ENCODE results near the gene ACIN1. TPM values are rescaled to one million over a fixed set of nuclear protein-coding genes. Genes with fewer than 3 reads are reported as not detected.

Gene ACIN1
- total and polyA plus RNA-seq, 9 of the 15 experiments (the other 6 are each of a cell fraction or from before 2014, with no cell fraction given): 5.0 to 196 (median 129) TPM

DNA sequence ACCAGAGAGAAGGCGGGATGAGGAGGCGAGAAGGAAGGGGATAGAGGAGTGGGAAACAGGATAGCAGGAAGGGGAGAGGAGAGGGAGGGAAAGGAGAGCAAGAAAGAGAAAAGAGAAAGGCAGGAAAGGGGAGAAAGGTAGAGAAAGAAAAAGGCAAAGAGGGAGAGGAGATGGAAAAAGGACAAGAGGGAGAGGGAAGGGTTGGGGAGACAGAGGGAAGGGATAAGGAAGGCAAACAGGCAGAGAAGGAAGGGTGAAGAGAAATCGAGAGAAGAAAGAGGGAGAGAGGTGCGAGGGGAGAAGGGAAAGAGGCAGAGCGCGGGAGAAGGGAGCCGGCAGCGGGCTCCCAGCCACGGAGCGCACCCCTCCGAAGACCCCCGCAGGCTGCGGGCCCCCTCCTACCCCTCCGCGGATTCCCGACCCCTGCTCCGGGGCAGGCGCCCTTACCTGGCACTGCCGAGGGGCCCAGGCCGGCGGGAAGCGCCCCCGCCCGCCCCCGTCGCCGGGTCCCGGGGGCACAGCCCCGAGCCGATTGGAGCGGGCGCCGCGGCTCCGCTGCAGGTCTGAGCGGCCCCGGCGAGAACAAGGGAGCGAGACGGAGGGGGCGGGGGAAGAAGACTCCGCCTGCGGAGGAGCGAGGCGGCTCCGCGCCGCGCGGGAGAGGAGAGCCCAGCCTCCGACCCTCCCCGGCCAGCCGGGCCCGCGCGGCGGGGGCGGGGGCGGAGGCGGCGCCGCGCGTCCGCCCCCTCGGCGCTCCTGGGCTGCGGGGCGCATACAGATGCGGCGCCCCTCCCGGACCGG is 37.8 kb downstream of the ACIN1 start, which contains the start of gene CDH24 (continued):
- TF ChIP-seq, protein P1, sequence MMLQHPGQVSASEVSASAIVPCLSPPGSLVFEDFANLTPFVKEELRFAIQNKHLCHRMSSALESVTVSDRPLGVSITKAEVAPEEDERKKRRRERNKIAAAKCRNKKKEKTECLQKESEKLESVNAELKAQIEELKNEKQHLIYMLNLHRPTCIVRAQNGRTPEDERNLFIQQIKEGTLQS (IDR thresholded peaks at IDR 0.05): no peak
- TF ChIP-seq, protein P1 (CRISPR knock-in tag; conservative IDR thresholded peaks at IDR 0.05): no peak
- TF ChIP-seq, protein P2, sequence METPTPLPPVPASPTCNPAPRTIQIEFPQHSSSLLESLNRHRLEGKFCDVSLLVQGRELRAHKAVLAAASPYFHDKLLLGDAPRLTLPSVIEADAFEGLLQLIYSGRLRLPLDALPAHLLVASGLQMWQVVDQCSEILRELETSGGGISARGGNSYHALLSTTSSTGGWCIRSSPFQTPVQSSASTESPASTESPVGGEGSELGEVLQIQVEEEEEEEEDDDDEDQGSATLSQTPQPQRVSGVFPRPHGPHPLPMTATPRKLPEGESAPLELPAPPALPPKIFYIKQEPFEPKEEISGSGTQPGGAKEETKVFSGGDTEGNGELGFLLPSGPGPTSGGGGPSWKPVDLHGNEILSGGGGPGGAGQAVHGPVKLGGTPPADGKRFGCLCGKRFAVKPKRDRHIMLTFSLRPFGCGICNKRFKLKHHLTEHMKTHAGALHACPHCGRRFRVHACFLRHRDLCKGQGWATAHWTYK (CRISPR knock-in tag; IDR thresholded peaks at IDR 0.05): no peak
- TF ChIP-seq IRF2 (CRISPR knock-in tag; IDR thresholded peaks at IDR 0.05) (no peak), MEIS2 (IDR thresholded peaks at IDR 0.05; ENCODE audit: partially characterized antibody) (no peak), TRIM24 (IDR thresholded peaks at IDR 0.05) (peak in 1 of 2 experiments; percentile 40; a peak in 1 of 4 replicates), SP2 (IDR thresholded peaks at IDR 0.05; ENCODE audit: extremely low read depth, low read depth, low read length, poor library complexity, severe bottlenecking) (no peak), MAFF (IDR thresholded peaks at IDR 0.05; ENCODE audit: low read length) (no peak), SMARCA5 (IDR thresholded peaks at IDR 0.05) (0 out of 2 replicates have a peak, but pooled peaks have one; percentile 39), KHSRP (IDR thresholded peaks at IDR 0.05) (no peak), SMARCA4 (IDR thresholded peaks at IDR 0.05) (no peak; the same call in 1 of the 2 replicates), ZKSCAN3 (CRISPR knock-in tag; IDR thresholded peaks at IDR 0.05) (no peak), WHSC1 (IDR thresholded peaks at IDR 0.05; ENCODE audit: low read length) (no peak), ZNF79 (CRISPR knock-in tag; IDR thresholded peaks at IDR 0.05; ENCODE audit: low read depth) (no peak), NELFE (IDR thresholded peaks at IDR 0.05; ENCODE audit: insufficient read depth, insufficient read length) (no peak), ZNF778 (CRISPR knock-in tag; IDR thresholded peaks at IDR 0.05) (no peak), SNIP1 (IDR thresholded peaks at IDR 0.05; ENCODE audit: low read depth) (0 out of 2 replicates have a peak, but pooled peaks have one; percentile 41), KDM1A (IDR thresholded peaks at IDR 0.05) (no peak)
- TF ChIP-seq, protein P3, sequence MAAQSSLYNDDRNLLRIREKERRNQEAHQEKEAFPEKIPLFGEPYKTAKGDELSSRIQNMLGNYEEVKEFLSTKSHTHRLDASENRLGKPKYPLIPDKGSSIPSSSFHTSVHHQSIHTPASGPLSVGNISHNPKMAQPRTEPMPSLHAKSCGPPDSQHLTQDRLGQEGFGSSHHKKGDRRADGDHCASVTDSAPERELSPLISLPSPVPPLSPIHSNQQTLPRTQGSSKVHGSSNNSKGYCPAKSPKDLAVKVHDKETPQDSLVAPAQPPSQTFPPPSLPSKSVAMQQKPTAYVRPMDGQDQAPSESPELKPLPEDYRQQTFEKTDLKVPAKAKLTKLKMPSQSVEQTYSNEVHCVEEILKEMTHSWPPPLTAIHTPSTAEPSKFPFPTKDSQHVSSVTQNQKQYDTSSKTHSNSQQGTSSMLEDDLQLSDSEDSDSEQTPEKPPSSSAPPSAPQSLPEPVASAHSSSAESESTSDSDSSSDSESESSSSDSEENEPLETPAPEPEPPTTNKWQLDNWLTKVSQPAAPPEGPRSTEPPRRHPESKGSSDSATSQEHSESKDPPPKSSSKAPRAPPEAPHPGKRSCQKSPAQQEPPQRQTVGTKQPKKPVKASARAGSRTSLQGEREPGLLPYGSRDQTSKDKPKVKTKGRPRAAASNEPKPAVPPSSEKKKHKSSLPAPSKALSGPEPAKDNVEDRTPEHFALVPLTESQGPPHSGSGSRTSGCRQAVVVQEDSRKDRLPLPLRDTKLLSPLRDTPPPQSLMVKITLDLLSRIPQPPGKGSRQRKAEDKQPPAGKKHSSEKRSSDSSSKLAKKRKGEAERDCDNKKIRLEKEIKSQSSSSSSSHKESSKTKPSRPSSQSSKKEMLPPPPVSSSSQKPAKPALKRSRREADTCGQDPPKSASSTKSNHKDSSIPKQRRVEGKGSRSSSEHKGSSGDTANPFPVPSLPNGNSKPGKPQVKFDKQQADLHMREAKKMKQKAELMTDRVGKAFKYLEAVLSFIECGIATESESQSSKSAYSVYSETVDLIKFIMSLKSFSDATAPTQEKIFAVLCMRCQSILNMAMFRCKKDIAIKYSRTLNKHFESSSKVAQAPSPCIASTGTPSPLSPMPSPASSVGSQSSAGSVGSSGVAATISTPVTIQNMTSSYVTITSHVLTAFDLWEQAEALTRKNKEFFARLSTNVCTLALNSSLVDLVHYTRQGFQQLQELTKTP (IDR thresholded peaks at IDR 0.05; ENCODE audit: low read depth in 1 of 2, partially characterized antibody in 2 of 2): peak in 1 of 2 experiments; percentile 33
- TF ChIP-seq, protein P4, sequence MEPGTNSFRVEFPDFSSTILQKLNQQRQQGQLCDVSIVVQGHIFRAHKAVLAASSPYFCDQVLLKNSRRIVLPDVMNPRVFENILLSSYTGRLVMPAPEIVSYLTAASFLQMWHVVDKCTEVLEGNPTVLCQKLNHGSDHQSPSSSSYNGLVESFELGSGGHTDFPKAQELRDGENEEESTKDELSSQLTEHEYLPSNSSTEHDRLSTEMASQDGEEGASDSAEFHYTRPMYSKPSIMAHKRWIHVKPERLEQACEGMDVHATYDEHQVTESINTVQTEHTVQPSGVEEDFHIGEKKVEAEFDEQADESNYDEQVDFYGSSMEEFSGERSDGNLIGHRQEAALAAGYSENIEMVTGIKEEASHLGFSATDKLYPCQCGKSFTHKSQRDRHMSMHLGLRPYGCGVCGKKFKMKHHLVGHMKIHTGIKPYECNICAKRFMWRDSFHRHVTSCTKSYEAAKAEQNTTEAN (CRISPR knock-in tag; IDR thresholded peaks at IDR 0.05): no peak
- TF ChIP-seq, protein P5, sequence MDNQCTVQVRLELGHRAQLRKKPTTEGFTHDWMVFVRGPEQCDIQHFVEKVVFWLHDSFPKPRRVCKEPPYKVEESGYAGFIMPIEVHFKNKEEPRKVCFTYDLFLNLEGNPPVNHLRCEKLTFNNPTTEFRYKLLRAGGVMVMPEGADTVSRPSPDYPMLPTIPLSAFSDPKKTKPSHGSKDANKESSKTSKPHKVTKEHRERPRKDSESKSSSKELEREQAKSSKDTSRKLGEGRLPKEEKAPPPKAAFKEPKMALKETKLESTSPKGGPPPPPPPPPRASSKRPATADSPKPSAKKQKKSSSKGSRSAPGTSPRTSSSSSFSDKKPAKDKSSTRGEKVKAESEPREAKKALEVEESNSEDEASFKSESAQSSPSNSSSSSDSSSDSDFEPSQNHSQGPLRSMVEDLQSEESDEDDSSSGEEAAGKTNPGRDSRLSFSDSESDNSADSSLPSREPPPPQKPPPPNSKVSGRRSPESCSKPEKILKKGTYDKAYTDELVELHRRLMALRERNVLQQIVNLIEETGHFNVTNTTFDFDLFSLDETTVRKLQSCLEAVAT (IDR thresholded peaks at IDR 0.05): peak; percentile 84 to 85; a peak in 3 of 4 replicates

All from K562 (cell line).